Smooth muscle cell of the coronary artery (primary cell): ENCODE measurements around the gene TMEM127. TPM values are rescaled to one million over a fixed set of nuclear protein-coding genes. Genes with fewer than 3 reads are reported as not detected.

ENCODE experiments used
- total RNA-seq: library from RNA; depleted of rRNA; stranded (reverse); fragments of >200 nt; gene quantifications from 2 replicates; pipeline ENCODE4 v1.2.3, GENCODE V29; 2014; ENCODE audit warnings: low replicate concordance

Gene TMEM127
- total RNA-seq, result 12.4 and 13.9 TPM in 2 replicates

GRCh38 chr2:96265840-96266679 lies at the start of gene TMEM127, which contains the start of gene CIAO1:
Gene TMEM127 (minus strand): TSS chr2:96265997. CDS start chr2:96265381, 616 bp downstream.
Gene CIAO1 (plus strand): TSS chr2:96266225. CDS start chr2:96266351, 126 bp downstream.

GRCh38 chr2:96305091-96305978 lies 39.5 kb upstream of the TMEM127 start, which contains the start of gene SNRNP200:
Gene SNRNP200 (minus strand): TSS chr2:96305546. CDS start chr2:96305437, 109 bp downstream.

GRCh38 chr2:96208143-96209010 lies 57.4 kb downstream of the TMEM127 start, which contains the start of gene STARD7:
Gene STARD7 (minus strand): TSS chr2:96208827. CDS start chr2:96208434, 393 bp downstream.

Other genes starting within 250 kb of the TMEM127 start
- gene GPAT2, start 231.1 kb downstream of the TMEM127 start, total RNA-seq, result 1.9 and 12.7 TPM in 2 replicates
- gene ADRA2B, start 149.4 kb downstream of the TMEM127 start, total RNA-seq, result 3.5 TPM in 1 of 2 replicates, not detected in the other
- gene ASTL, start 127.5 kb downstream of the TMEM127 start, total RNA-seq, result not detected in 2 replicates
- 0.12 and 0.38 TPM in 2 replicates for gene DUSP2, start 120.6 kb downstream of the TMEM127 start, total RNA-seq
- 82.5 and 111 TPM in 2 replicates for gene STARD7, start 57.2 kb downstream of the TMEM127 start, total RNA-seq
- gene CIAO1, start 228 bp upstream of the TMEM127 start, total RNA-seq, result 49.0 and 70.7 TPM in 2 replicates
- gene SNRNP200, start 39.5 kb upstream of the TMEM127 start, total RNA-seq, result 41.7 and 59.6 TPM in 2 replicates
- gene ITPRIPL1, start 59.3 kb upstream of the TMEM127 start, total RNA-seq, result 0.75 and 1.2 TPM in 2 replicates
- 1.1 and 5.7 TPM in 2 replicates for gene NCAPH, start 69.8 kb upstream of the TMEM127 start, total RNA-seq
- gene NEURL3, start 239.4 kb upstream of the TMEM127 start, total RNA-seq, result 0.08 TPM in 1 of 2 replicates, not detected in the other